Colonic mucosa (tissue), 4 donors: ENCODE results near the gene FHOD3. TPM values are rescaled to one million over a fixed set of nuclear protein-coding genes. Genes with fewer than 3 reads are reported as not detected.

ENCODE experiments used
- DNase-seq: peaks from one replicate; pipeline ENCODE4 v3.0.0-alpha.2; 2020
- H3K27ac ChIP-seq: fragments of 200-600 bp; one replicate; pipeline ENCODE4 v1.8.0; 2021
- H3K27me3 ChIP-seq: fragments of 200-600 bp; one replicate; pipeline ENCODE4 v1.8.0; 2021
- H3K36me3 ChIP-seq: fragments of 200-600 bp; one replicate; pipeline ENCODE4 v1.8.0; 2021
- H3K4me1 ChIP-seq: fragments of 200-600 bp; one replicate; pipeline ENCODE4 v1.8.0; 2021; ENCODE audit warnings: mild to moderate bottlenecking
- H3K4me3 ChIP-seq: fragments of 200-600 bp; one replicate; pipeline ENCODE4 v1.8.0; 2021
- H3K9ac ChIP-seq, 2 donors: one replicate each; pipeline ENCODE4 v1.7.0; 2013; ENCODE audit warnings: control low read depth in 2 of 2, low read depth in 2 of 2, low read length in 2 of 2
- H3K9me3 ChIP-seq: fragments of 200-600 bp; one replicate; pipeline ENCODE4 v1.8.0; 2021
- CTCF ChIP-seq: fragments of 200-600 bp; IDR thresholded peaks from one replicate; pipeline ENCODE4 v1.8.0; 2022; ENCODE audit warnings: antibody characterized with exemption, mild to moderate bottlenecking
- intact Hi-C: fragments of 100-400 bp; cut with DNase I; formaldehyde crosslinking; loops from one replicate; pipeline ENCODE4 v1.14.1; 2022
- total RNA-seq, 2 donors: library from RNA; stranded (reverse); fragmentation: NEBNext Ultra II Directional in 1 of 2; extraction: Animal tissue kit (Norgen Biotek cat#: 25700) in 1 of 2; gene quantifications; one replicate each; pipeline ENCODE4 v1.2.1, GENCODE V29; 2021
- donor health status: healthy.
- donor health status: DM: no; HTN: no; CAD: no.
- donor health status: DM: no; HTN: no; CAD: no.

Gene FHOD3
- total RNA-seq, 2 donors from 2014 or later, result 2.5 to 4.1 TPM

DNA sequence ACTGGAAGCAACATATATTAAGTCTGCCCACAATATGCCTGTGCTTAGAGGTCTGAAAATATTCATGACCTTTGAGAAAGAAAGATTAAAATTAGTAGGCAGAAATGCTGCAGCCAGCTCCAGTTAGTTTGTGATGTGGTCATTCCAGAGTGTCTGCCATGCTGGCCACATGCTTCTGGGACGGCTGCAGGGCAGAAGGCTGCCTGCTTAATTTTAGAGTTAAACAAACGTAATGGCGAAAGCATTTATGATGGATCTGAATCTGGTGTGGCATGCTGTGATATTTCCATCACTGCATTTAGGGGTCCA lies 95.4 kb downstream of the FHOD3 start:
- H3K4me3 ChIP-seq, result no peak overlapping the region
- TF ChIP-seq CTCF, result no peak
- intact Hi-C loops, result no loop called here
- peaks cover 3% of the 10 kb centered on the region for H3K9me3 ChIP-seq
- H3K27ac ChIP-seq, result no peak overlapping the region
- no peak for DNase-seq
- no peaks in the 10 kb centered on the region for H3K4me1 ChIP-seq
- H3K9ac ChIP-seq, result no peak overlapping the region
- H3K36me3 ChIP-seq, result no peaks in the 10 kb centered on the region
- no peaks in the 10 kb centered on the region for H3K27me3 ChIP-seq

DNA sequence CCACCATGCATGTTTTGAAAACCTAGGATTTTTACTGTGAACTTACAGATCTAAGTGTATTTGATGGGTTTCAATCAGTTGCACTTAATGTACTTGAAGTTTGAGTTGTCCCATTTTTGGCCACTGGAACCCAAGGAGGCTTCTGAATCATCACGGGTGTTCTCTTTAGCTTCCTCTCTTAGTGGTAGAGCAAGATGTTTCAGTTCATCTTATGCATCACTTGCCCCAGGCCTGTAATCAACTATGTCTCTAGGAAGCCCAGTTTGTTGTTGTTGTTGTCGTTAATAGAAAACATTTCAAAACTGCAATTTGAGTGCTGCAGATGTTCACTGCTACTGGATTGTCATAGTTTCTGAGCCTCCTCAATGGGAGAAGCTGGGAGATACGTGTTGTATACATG lies 97.0 kb downstream of the FHOD3 start:
- intact Hi-C loops, result no loop called here
- H3K27ac ChIP-seq, result no peak overlapping the region
- no peaks in the 10 kb centered on the region for H3K4me1 ChIP-seq
- no peak for TF ChIP-seq CTCF
- no peak for DNase-seq
- no peak overlapping the region for H3K9ac ChIP-seq
- no peaks in the 10 kb centered on the region for H3K36me3 ChIP-seq
- H3K9me3 ChIP-seq, result peaks cover 3% of the 10 kb centered on the region
- no peaks in the 10 kb centered on the region for H3K27me3 ChIP-seq
- H3K4me3 ChIP-seq, result no peak overlapping the region

- Histone ChIP-seq H3K4me3 (no peak overlapping the region), H3K36me3 (no peaks in the 10 kb centered on the region), H3K27me3 (no peaks in the 10 kb centered on the region), H3K27ac (no peak overlapping the region), H3K9ac (no peak overlapping the region), H3K4me1 (no peaks in the 10 kb centered on the region), H3K9me3 (peaks cover 3% of the 10 kb centered on the region)
- intact Hi-C loops, result no loop called here
- TF ChIP-seq CTCF, result no peak
- no peak for DNase-seq
Measured at GRCh38 chr18:36396190-36396589, 98.7 kb downstream of the FHOD3 start.

GRCh38 chr18:36397033-36397432 lies 99.5 kb downstream of the FHOD3 start:
- intact Hi-C loops, result no loop called here
- Histone ChIP-seq H3K9me3 (peaks cover 3% of the 10 kb centered on the region), H3K27ac (no peak overlapping the region), H3K4me1 (no peaks in the 10 kb centered on the region), H3K27me3 (no peaks in the 10 kb centered on the region), H3K4me3 (no peak overlapping the region), H3K9ac (no peak overlapping the region), H3K36me3 (no peaks in the 10 kb centered on the region)
- TF ChIP-seq CTCF, result no peak
- DNase-seq, result no peak

DNA sequence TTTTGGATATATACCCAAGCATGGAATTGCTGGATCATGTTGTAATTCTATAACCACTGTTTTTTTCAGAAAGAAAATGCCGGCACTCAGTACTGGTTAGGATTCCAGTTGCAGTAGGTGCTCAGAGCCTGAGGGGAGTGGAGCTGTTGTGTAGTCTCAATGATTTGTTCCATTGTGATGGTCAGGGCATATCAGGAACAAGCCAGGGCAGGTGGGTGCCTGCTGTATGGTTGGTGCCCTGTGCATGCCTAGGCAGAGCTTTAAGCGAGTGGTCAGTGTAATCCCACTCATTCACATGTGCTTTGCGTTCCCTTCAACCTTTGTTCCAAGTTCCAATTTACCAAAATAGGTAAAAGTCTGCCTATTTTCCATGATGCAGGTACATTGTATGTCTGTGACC lies 100.9 kb downstream of the FHOD3 start:
- Histone ChIP-seq H3K36me3 (no peaks in the 10 kb centered on the region), H3K9ac (no peak overlapping the region), H3K27ac (no peak overlapping the region), H3K4me1 (no peaks in the 10 kb centered on the region), H3K4me3 (no peak overlapping the region), H3K27me3 (no peaks in the 10 kb centered on the region), H3K9me3 (peaks cover 3% of the 10 kb centered on the region)
- no peak for DNase-seq
- intact Hi-C loops, result no loop called here
- no peak for TF ChIP-seq CTCF

- Histone ChIP-seq H3K4me3 (no peak overlapping the region), H3K9ac (no peak overlapping the region), H3K36me3 (no peaks in the 10 kb centered on the region), H3K9me3 (peaks cover 3% of the 10 kb centered on the region), H3K4me1 (no peaks in the 10 kb centered on the region), H3K27ac (no peak overlapping the region), H3K27me3 (no peaks in the 10 kb centered on the region)
- DNase-seq, result no peak
- no peak for TF ChIP-seq CTCF
- intact Hi-C loops, result no loop called here
Measured at GRCh38 chr18:36399055-36399454, 101.5 kb downstream of the FHOD3 start.
